Measurements from ENCODE around the gene PPDPF. TPM values are rescaled to one million over a fixed set of nuclear protein-coding genes. Genes with fewer than 3 reads are reported as not detected.

The PPDPF gene
- polyA plus RNA-seq, 1 donor (not counting 4 experiments of a cell fraction or from before 2014, with no cell fraction given): 8.8 TPM

DNA sequence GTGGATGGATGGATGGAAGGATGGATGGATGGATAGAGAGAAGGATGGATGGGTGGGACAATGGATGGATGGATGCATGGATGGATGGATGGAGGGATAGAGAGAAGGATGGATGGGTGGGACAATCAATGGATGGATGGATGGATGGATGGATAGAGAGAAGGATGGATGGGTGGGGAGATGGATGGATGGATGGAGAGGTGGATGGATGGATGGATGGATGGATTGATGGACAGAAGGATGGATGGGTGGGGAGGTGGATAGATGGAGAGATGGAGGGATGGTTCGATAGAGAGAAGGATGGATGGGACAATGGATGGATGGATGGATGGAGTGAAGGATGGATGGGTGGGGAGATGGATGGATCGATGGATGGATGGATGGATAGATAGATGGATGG lies 28.0 kb upstream of the PPDPF start:
- dilution Hi-C loops (cut with MboI; ENCODE audit: extremely low pct_ligation_motif_present, low sequenced_read_pairs): no loop called here

GRCh38 chr20:63492982-63493381 lies 27.6 kb upstream of the PPDPF start:
- Histone ChIP-seq H3K9me3 (ENCODE audit: control insufficient read depth, low read depth, low read length) (no peaks in the 10 kb centered on the region), H3K27ac (ENCODE audit: control insufficient read depth, insufficient read depth, low read length) (no peak overlapping the region), H2AFZ (ENCODE audit: control insufficient read depth, low read length) (no peak overlapping the region), H3K36me3 (ENCODE audit: control insufficient read depth in 2 of 2, extremely low read depth in 1 of 2, insufficient read depth in 2 of 2, low read length in 2 of 2) (no peaks in the 10 kb centered on the region), H3K4me2 (ENCODE audit: control insufficient read depth, extremely low read depth, insufficient read depth, low read depth, low read length) (no peak overlapping the region), H3K4me1 (ENCODE audit: control insufficient read depth, extremely low read depth, insufficient read depth, low read length) (peaks cover 2% of the 10 kb centered on the region), H3K9ac (ENCODE audit: control insufficient read depth, extremely low read depth, insufficient read depth, low read length) (no peak overlapping the region), H3K27me3 (ENCODE audit: control insufficient read depth, extremely low read depth, insufficient read depth, low read length) (peaks cover 34% of the 10 kb centered on the region), H3K9me1 (ENCODE audit: control insufficient read depth, extremely low read depth, insufficient read depth, low read length) (no peaks in the 10 kb centered on the region), H4K20me1 (ENCODE audit: control insufficient read depth, extremely low read depth, insufficient read depth, low read length) (no peaks in the 10 kb centered on the region), H3K79me2 (ENCODE audit: control insufficient read depth, insufficient read depth, low read length) (no peaks in the 10 kb centered on the region), H3K4me3 (ENCODE audit: control insufficient read depth in 2 of 3, extremely low read depth in 1 of 3, insufficient read depth in 2 of 3, low read depth in 1 of 3, low read length in 3 of 3) (no peak overlapping the region)
- DNase-seq (ENCODE audit: low read depth, low spot score) (no peak), FAIRE-seq (no peak)
- TF ChIP-seq, protein P1, sequence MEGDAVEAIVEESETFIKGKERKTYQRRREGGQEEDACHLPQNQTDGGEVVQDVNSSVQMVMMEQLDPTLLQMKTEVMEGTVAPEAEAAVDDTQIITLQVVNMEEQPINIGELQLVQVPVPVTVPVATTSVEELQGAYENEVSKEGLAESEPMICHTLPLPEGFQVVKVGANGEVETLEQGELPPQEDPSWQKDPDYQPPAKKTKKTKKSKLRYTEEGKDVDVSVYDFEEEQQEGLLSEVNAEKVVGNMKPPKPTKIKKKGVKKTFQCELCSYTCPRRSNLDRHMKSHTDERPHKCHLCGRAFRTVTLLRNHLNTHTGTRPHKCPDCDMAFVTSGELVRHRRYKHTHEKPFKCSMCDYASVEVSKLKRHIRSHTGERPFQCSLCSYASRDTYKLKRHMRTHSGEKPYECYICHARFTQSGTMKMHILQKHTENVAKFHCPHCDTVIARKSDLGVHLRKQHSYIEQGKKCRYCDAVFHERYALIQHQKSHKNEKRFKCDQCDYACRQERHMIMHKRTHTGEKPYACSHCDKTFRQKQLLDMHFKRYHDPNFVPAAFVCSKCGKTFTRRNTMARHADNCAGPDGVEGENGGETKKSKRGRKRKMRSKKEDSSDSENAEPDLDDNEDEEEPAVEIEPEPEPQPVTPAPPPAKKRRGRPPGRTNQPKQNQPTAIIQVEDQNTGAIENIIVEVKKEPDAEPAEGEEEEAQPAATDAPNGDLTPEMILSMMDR (optimal IDR thresholded peaks at IDR 0.05 in 1 of 3, IDR thresholded peaks at IDR 0.05 in 1 of 3, conservative IDR thresholded peaks at IDR 0.05 in 1 of 3; ENCODE audit: extremely low read depth in 1 of 3, insufficient read depth in 2 of 3, low read length in 3 of 3): no peak
- TF ChIP-seq EZH2 (IDR thresholded peaks at IDR 0.05; ENCODE audit: low read length): no peak
- dilution Hi-C loops (cut with MboI; ENCODE audit: extremely low pct_ligation_motif_present, low sequenced_read_pairs): no loop called here

More for the DNA sequence above, 28.0 kb upstream of the PPDPF start:
- Histone ChIP-seq H3K9me1 (ENCODE audit: control insufficient read depth, extremely low read depth, insufficient read depth, low read length) (no peaks in the 10 kb centered on the region), H2AFZ (ENCODE audit: control insufficient read depth, low read length) (no peak overlapping the region), H3K4me1 (ENCODE audit: control insufficient read depth, extremely low read depth, insufficient read depth, low read length) (peaks cover 2% of the 10 kb centered on the region), H3K4me3 (ENCODE audit: control insufficient read depth in 2 of 3, extremely low read depth in 1 of 3, insufficient read depth in 2 of 3, low read depth in 1 of 3, low read length in 3 of 3) (no peak overlapping the region), H3K79me2 (ENCODE audit: control insufficient read depth, insufficient read depth, low read length) (no peaks in the 10 kb centered on the region), H3K9ac (ENCODE audit: control insufficient read depth, extremely low read depth, insufficient read depth, low read length) (no peak overlapping the region), H3K4me2 (ENCODE audit: control insufficient read depth, extremely low read depth, insufficient read depth, low read depth, low read length) (no peak overlapping the region), H3K36me3 (ENCODE audit: control insufficient read depth in 2 of 2, extremely low read depth in 1 of 2, insufficient read depth in 2 of 2, low read length in 2 of 2) (no peaks in the 10 kb centered on the region), H3K27me3 (ENCODE audit: control insufficient read depth, extremely low read depth, insufficient read depth, low read length) (peaks cover 33% of the 10 kb centered on the region), H3K27ac (ENCODE audit: control insufficient read depth, insufficient read depth, low read length) (no peak overlapping the region), H3K9me3 (ENCODE audit: control insufficient read depth, low read depth, low read length) (no peaks in the 10 kb centered on the region), H4K20me1 (ENCODE audit: control insufficient read depth, extremely low read depth, insufficient read depth, low read length) (no peaks in the 10 kb centered on the region)
- no peak for FAIRE-seq
- DNase-seq (ENCODE audit: low read depth, low spot score): no peak
- TF ChIP-seq, protein P1 (optimal IDR thresholded peaks at IDR 0.05 in 1 of 3, IDR thresholded peaks at IDR 0.05 in 1 of 3, conservative IDR thresholded peaks at IDR 0.05 in 1 of 3; ENCODE audit: extremely low read depth in 1 of 3, insufficient read depth in 2 of 3, low read length in 3 of 3): no peak
- TF ChIP-seq EZH2 (IDR thresholded peaks at IDR 0.05; ENCODE audit: low read length): no peak
